ENCODE measurements around the gene AHNAK.

AHNAK gene

DNA sequence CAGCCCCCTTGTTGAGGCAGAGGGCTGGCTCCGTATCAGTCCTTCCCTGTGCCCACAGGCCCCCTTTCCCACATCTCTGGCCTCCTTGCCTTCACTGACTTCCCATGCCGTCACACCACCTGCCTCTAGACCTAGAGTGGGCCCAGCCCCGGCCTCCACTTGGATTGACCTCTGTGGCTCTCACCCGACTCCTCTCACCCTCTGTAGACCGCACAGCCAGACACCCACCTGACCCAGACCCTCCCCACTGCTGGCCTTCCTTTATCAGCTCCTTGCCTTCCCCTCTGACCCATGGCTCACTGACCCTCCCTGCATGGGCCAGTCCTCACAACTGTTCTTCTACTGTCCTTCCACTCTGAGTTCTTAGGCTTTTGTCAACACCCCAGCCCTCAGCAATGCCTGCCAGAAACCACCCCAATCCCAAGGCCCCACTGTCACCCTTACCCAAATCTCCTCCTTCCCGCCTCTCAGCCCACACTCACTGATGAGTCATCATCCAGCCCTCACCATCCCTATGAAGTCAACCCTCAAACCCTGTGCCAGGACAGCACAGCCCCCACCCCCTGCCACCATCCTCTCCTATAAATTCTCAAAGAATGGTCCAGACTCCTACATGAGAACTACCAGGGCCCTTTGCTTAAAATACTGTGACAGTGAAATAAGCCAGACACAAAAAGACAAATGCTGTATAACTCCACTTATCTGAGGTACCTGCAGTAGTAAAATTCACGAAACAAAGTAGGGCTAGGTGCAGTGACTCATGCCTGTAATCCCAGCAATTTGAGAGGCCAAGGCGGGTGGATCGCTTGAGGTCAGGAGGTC lies 74.3 kb downstream of the AHNAK start:
- TF ChIP-seq CREB1 (IDR thresholded peaks at IDR 0.05; ENCODE audit: low read depth), result no peak
- peak; percentile 37; the same call in 1 of the 2 replicates for TF ChIP-seq TEAD4 (IDR thresholded peaks at IDR 0.05)
- no peak for TF ChIP-seq TAF1 (IDR thresholded peaks at IDR 0.05; ENCODE audit: low read depth)
- TF ChIP-seq TCF12 (IDR thresholded peaks at IDR 0.05; ENCODE audit: low read depth), result peak; percentile 32; the same call in 1 of the 2 replicates
- peak; percentile 42; the same call in 1 of the 2 replicates for TF ChIP-seq NFIC (IDR thresholded peaks at IDR 0.05)

DNA sequence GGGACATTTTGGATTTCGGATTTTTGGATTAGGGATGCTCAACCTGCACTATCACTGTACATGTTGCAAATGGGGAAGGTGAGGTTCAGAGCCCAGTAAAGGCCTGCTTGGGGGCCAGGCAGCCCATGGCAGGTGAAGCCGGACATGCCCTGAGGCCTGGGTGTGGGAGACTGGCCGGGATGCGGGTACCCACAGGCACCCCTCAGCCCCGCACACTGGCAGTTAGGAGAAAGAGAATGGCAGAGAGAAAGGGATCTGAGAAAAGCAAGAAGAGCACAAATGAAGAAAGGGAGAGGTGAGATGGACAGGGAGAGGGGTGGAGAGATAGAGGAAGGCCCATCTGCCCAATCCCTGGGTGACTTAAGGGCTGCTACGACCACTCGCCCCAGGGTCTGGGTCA lies 75.0 kb downstream of the AHNAK start:
- no peak for TF ChIP-seq ZBTB7A (IDR thresholded peaks at IDR 0.05; ENCODE audit: low read depth)
- TF ChIP-seq CREB1 (IDR thresholded peaks at IDR 0.05; ENCODE audit: low read depth), result no peak
- TF ChIP-seq TCF12 (IDR thresholded peaks at IDR 0.05; ENCODE audit: low read depth), result no peak
- no peak for TF ChIP-seq EGR1 (IDR thresholded peaks at IDR 0.05)
- no peak for TF ChIP-seq RAD21 (IDR thresholded peaks at IDR 0.05; ENCODE audit: low read depth)
- TF ChIP-seq YY1 (IDR thresholded peaks at IDR 0.05; ENCODE audit: low read depth), result no peak
- no peak for TF ChIP-seq TAF1 (IDR thresholded peaks at IDR 0.05; ENCODE audit: low read depth)
- TF ChIP-seq CEBPB (IDR thresholded peaks at IDR 0.05), result no peak
- TF ChIP-seq FOXM1 (IDR thresholded peaks at IDR 0.05; ENCODE audit: borderline replicate concordance, low read depth), result no peak
- no peak for TF ChIP-seq EP300 (IDR thresholded peaks at IDR 0.05; ENCODE audit: borderline replicate concordance)
- no peak for TF ChIP-seq NFIC (IDR thresholded peaks at IDR 0.05)
- TF ChIP-seq, protein P1, sequence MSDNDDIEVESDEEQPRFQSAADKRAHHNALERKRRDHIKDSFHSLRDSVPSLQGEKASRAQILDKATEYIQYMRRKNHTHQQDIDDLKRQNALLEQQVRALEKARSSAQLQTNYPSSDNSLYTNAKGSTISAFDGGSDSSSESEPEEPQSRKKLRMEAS (IDR thresholded peaks at IDR 0.05), result no peak
- TF ChIP-seq, protein P2, sequence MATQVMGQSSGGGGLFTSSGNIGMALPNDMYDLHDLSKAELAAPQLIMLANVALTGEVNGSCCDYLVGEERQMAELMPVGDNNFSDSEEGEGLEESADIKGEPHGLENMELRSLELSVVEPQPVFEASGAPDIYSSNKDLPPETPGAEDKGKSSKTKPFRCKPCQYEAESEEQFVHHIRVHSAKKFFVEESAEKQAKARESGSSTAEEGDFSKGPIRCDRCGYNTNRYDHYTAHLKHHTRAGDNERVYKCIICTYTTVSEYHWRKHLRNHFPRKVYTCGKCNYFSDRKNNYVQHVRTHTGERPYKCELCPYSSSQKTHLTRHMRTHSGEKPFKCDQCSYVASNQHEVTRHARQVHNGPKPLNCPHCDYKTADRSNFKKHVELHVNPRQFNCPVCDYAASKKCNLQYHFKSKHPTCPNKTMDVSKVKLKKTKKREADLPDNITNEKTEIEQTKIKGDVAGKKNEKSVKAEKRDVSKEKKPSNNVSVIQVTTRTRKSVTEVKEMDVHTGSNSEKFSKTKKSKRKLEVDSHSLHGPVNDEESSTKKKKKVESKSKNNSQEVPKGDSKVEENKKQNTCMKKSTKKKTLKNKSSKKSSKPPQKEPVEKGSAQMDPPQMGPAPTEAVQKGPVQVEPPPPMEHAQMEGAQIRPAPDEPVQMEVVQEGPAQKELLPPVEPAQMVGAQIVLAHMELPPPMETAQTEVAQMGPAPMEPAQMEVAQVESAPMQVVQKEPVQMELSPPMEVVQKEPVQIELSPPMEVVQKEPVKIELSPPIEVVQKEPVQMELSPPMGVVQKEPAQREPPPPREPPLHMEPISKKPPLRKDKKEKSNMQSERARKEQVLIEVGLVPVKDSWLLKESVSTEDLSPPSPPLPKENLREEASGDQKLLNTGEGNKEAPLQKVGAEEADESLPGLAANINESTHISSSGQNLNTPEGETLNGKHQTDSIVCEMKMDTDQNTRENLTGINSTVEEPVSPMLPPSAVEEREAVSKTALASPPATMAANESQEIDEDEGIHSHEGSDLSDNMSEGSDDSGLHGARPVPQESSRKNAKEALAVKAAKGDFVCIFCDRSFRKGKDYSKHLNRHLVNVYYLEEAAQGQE (IDR thresholded peaks at IDR 0.05; ENCODE audit: low read depth), result no peak
- no peak for TF ChIP-seq TEAD4 (IDR thresholded peaks at IDR 0.05)
- TF ChIP-seq, protein P3, sequence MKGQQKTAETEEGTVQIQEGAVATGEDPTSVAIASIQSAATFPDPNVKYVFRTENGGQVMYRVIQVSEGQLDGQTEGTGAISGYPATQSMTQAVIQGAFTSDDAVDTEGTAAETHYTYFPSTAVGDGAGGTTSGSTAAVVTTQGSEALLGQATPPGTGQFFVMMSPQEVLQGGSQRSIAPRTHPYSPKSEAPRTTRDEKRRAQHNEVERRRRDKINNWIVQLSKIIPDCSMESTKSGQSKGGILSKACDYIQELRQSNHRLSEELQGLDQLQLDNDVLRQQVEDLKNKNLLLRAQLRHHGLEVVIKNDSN (IDR thresholded peaks at IDR 0.05), result no peak

DNA sequence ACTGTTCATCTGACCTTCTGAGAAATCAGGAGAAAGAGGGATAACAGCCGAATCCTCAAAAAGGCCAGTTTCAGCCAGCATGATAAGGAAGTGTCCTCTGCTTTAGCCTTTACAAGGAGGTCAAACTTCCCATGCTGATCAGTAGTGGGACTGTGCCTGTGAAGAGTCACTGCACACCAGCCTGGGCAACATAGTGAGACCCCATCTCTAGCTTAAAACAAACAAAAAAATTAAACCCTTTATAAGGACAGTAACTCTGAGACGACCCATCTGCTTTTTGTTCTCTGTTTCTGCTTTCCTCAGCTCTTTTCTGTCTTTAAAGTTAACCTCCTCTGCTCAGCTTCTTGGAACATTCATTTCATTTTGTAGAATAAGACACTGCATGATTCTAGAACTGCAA lies 78.0 kb downstream of the AHNAK start:
- TF ChIP-seq EGR1 (IDR thresholded peaks at IDR 0.05) (no peak), NFIC (IDR thresholded peaks at IDR 0.05) (no peak), CEBPB (IDR thresholded peaks at IDR 0.05) (no peak), TAF1 (IDR thresholded peaks at IDR 0.05; ENCODE audit: low read depth) (no peak), YY1 (IDR thresholded peaks at IDR 0.05; ENCODE audit: low read depth) (no peak)
- TF ChIP-seq, protein P2 (IDR thresholded peaks at IDR 0.05; ENCODE audit: low read depth), result no peak
- TF ChIP-seq, protein P1 (IDR thresholded peaks at IDR 0.05), result no peak
- TF ChIP-seq, protein P3 (IDR thresholded peaks at IDR 0.05), result no peak

DNA sequence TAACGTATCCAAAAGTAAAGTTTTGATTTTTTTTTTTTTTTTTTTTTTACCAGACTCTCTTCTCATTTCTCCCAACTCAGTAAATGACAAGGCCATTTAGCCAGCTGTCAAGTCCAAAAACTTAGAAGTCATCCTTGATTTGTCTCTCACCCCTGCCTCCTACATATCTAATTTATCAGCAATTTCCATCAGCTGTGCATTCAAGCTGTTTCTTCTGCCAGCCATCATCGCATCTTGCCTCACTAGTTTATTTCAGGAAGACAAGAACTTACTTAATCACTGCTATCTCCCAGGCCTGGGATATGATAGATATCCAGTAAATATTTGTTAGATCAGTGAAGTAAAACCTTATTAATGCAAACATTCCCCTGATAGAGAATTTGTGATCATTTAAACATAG lies 80.2 kb downstream of the AHNAK start:
- TF ChIP-seq, protein P1 (IDR thresholded peaks at IDR 0.05), result no peak
- no peak for TF ChIP-seq CEBPB (IDR thresholded peaks at IDR 0.05)

DNA sequence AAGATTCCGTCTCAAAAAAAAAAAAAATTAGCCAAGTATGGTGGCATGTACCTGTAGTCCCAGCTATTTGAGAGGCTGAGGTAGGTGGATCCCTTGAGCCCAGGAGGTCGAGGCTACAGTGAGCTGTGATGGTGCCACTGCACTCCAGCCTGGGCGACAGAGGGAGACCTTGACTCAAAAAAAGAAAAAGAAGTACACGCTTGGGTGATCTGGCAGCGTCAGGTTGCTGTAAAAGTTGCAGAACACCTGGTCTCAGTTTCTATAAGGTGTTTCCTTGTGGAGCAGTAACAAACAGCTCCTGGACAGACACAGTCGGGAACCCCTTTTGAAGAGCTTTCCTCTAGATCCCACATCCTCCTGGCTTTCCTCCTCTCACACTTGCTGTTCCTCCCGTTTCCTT lies 82.0 kb downstream of the AHNAK start:
- TF ChIP-seq, protein P1 (IDR thresholded peaks at IDR 0.05), result no peak
- TF ChIP-seq, protein P2 (IDR thresholded peaks at IDR 0.05; ENCODE audit: low read depth), result no peak
- TF ChIP-seq EGR1 (IDR thresholded peaks at IDR 0.05) (no peak), TEAD4 (IDR thresholded peaks at IDR 0.05) (no peak), CREB1 (IDR thresholded peaks at IDR 0.05; ENCODE audit: low read depth) (no peak), RAD21 (IDR thresholded peaks at IDR 0.05; ENCODE audit: low read depth) (peak; percentile 55)

All from Ishikawa (cell line).